Neural progenitor cell (in vitro differentiated cells): Measurements from ENCODE around the gene PKNOX1. TPM values are rescaled to one million over a fixed set of nuclear protein-coding genes. Genes with fewer than 3 reads are reported as not detected.

Source experiments
- DNase-seq: peaks from one replicate; pipeline ENCODE4 v3.0.0-alpha.2; 2016; ENCODE audit warnings: low spot score
- H2AFZ ChIP-seq: fragments of 200-600 bp; sonication (generic); replicated peaks from 2 replicates; pipeline ENCODE4 v1.6.1; 2016; ENCODE audit warnings: antibody characterized with exemption
- H3F3A ChIP-seq: fragments of 200-600 bp; sonication (generic); 2 replicates; pipeline ENCODE4 v1.6.1; 2016; ENCODE audit warnings: antibody characterized with exemption, low read depth
- H3K27ac ChIP-seq: fragments of 200-600 bp; sonication (generic); 2 replicates; pipeline ENCODE4 v1.5.1; 2016; ENCODE audit warnings: mild to moderate bottlenecking
- H3K27me3 ChIP-seq: fragments of 200-600 bp; sonication (generic); 2 replicates; pipeline ENCODE4 v1.6.1; 2016; ENCODE audit warnings: mild to moderate bottlenecking, moderate library complexity
- H3K36me3 ChIP-seq: fragments of 200-600 bp; sonication (generic); 2 replicates; pipeline ENCODE4 v1.5.1; 2016
- H3K4me1 ChIP-seq: fragments of 200-600 bp; sonication (generic); 2 replicates; pipeline ENCODE4 v1.6.1; 2016; ENCODE audit warnings: mixed run types
- H3K4me2 ChIP-seq: fragments of 200-600 bp; sonication (generic); 2 replicates; pipeline ENCODE4 v1.6.1; 2016
- H3K4me3 ChIP-seq: fragments of 200-600 bp; sonication (generic); 2 replicates; pipeline ENCODE4 v1.5.1; 2016
- H3K79me2 ChIP-seq: fragments of 200-600 bp; sonication (generic); 2 replicates; pipeline ENCODE4 v1.6.1; 2016; ENCODE audit warnings: low read depth
- H3K9ac ChIP-seq: fragments of 200-600 bp; sonication (generic); 2 replicates; pipeline ENCODE4 v1.6.1; 2016
- H3K9me3 ChIP-seq: fragments of 200-600 bp; sonication (generic); 2 replicates; pipeline ENCODE4 v1.5.1; 2016; ENCODE audit warnings: low read depth
- H4K20me1 ChIP-seq: fragments of 200-600 bp; sonication (generic); 2 replicates; pipeline ENCODE4 v1.6.1; 2016; ENCODE audit warnings: low read depth
- H3K27ac Mint-ChIP-seq: 3 replicates; pipeline ENCODE4 v1.8.0; 2021; ENCODE audit warnings: mixed read lengths
- H3K27me3 Mint-ChIP-seq: 2 replicates; pipeline ENCODE4 v1.8.0; 2022; ENCODE audit warnings: low read depth, mild to moderate bottlenecking, inconsistent platforms, moderate library complexity, mixed read lengths; ENCODE audit not compliant: insufficient read depth
- H3K36me3 Mint-ChIP-seq: 3 replicates; pipeline ENCODE4 v1.8.0; 2021; ENCODE audit warnings: mixed read lengths
- H3K4me1 Mint-ChIP-seq: 3 replicates; pipeline ENCODE4 v1.8.0; 2021; ENCODE audit warnings: mixed read lengths
- H3K4me3 Mint-ChIP-seq: 3 replicates; pipeline ENCODE4 v1.8.0; 2021; ENCODE audit warnings: mild to moderate bottlenecking, moderate library complexity, mixed read lengths
- H3K9me3 Mint-ChIP-seq: 3 replicates; pipeline ENCODE4 v1.8.0; 2020; ENCODE audit warnings: mixed read lengths
- CTCF ChIP-seq: fragments of 200-600 bp; sonication (generic); IDR thresholded peaks from 2 replicates; pipeline ENCODE4 v1.5.1; 2017; ENCODE audit warnings: antibody characterized with exemption, mild to moderate bottlenecking
- EZH2 ChIP-seq: fragments of 200-600 bp; sonication (generic); IDR thresholded peaks from 2 replicates; pipeline ENCODE4 v1.6.1; 2017; ENCODE audit warnings: antibody characterized with exemption, mild to moderate bottlenecking, moderate library complexity
- EZH2phosphoT487 ChIP-seq: fragments of 200-600 bp; sonication (generic); IDR thresholded peaks from 2 replicates; pipeline ENCODE4 v1.6.1; 2017; ENCODE audit warnings: antibody characterized with exemption
- total RNA-seq: library from RNA; depleted of rRNA; stranded (reverse); fragments of >200 nt; gene quantifications from 2 replicates; pipeline ENCODE4 v1.2.3, GENCODE V29; 2015; ENCODE audit warnings: low replicate concordance

Gene PKNOX1
- total RNA-seq, 1 donor from 2014 or later: 11.0 TPM

- Mint-ChIP-seq H3K4me3 (no peak overlapping the region), H3K4me1 (peaks cover 6% of the 10 kb centered on the region), H3K36me3 (no peaks in the 10 kb centered on the region), H3K9me3 (peaks cover 2% of the 10 kb centered on the region), H3K27me3 (peaks cover 6% of the 10 kb centered on the region), H3K27ac (no peak overlapping the region)
- no peak for DNase-seq
- TF ChIP-seq CTCF (no peak), EZH2phosphoT487 (no peak), EZH2 (no peak)
- Histone ChIP-seq H3K4me1 (peaks cover 9% of the 10 kb centered on the region), H3K27ac (no peak overlapping the region), H3K9ac (no peak overlapping the region), H3K27me3 (no peaks in the 10 kb centered on the region), H4K20me1 (peaks cover 4% of the 10 kb centered on the region), H3K36me3 (no peaks in the 10 kb centered on the region), H3F3A (peaks cover 25% of the 10 kb centered on the region), H3K79me2 (peaks cover 9% of the 10 kb centered on the region), H2AFZ (peak overlapping the region; percentile 17), H3K4me3 (no peak overlapping the region), H3K9me3 (no peaks in the 10 kb centered on the region), H3K4me2 (no peak overlapping the region)
Observed at GRCh38 chr21:42970946-42971653, 3.3 kb upstream of the PKNOX1 start.

GRCh38 chr21:42971897-42972275, 2.5 kb upstream of the PKNOX1 start:
- no peak for TF ChIP-seq EZH2
- no peak for TF ChIP-seq CTCF
- no peak for TF ChIP-seq EZH2phosphoT487
- H3K4me3 Mint-ChIP-seq: no peak overlapping the region
- H3K4me1 Mint-ChIP-seq: peaks cover 11% of the 10 kb centered on the region
- no peak overlapping the region for H3K9ac ChIP-seq
- H3K4me2 ChIP-seq: no peak overlapping the region
- H3K27ac ChIP-seq: no peak overlapping the region
- no peak overlapping the region for H3K27ac Mint-ChIP-seq
- no peaks in the 10 kb centered on the region for H3K36me3 ChIP-seq
- H2AFZ ChIP-seq: peak overlapping the region; percentile 17
- peaks cover 17% of the 10 kb centered on the region for H3K79me2 ChIP-seq
- peaks cover 6% of the 10 kb centered on the region for H3K27me3 Mint-ChIP-seq
- no peaks in the 10 kb centered on the region for H3K9me3 ChIP-seq
- peaks cover 12% of the 10 kb centered on the region for H3K4me1 ChIP-seq
- no peak overlapping the region for H3K4me3 ChIP-seq
- DNase-seq: no peak
- H4K20me1 ChIP-seq: peaks cover 4% of the 10 kb centered on the region
- peaks cover 6% of the 10 kb centered on the region for H3K9me3 Mint-ChIP-seq
- H3K27me3 ChIP-seq: no peaks in the 10 kb centered on the region
- peaks cover 7% of the 10 kb centered on the region for H3K36me3 Mint-ChIP-seq
- H3F3A ChIP-seq: peaks cover 29% of the 10 kb centered on the region

GRCh38 chr21:42973309-42973990, 912 bp upstream of the PKNOX1 start:
- Histone ChIP-seq H3K9ac (no peak overlapping the region), H3K4me3 (peak overlapping the region; percentile 46), H3K27ac (no peak overlapping the region), H3F3A (peaks cover 29% of the 10 kb centered on the region), H2AFZ (peak overlapping the region; percentile 97), H3K79me2 (peaks cover 33% of the 10 kb centered on the region), H3K36me3 (no peaks in the 10 kb centered on the region), H3K9me3 (no peaks in the 10 kb centered on the region), H4K20me1 (peaks cover 4% of the 10 kb centered on the region), H3K4me1 (peaks cover 12% of the 10 kb centered on the region), H3K27me3 (no peaks in the 10 kb centered on the region), H3K4me2 (peak overlapping the region; percentile 92)
- peaks cover 16% of the 10 kb centered on the region for H3K9me3 Mint-ChIP-seq
- DNase-seq: no peak
- peaks cover 8% of the 10 kb centered on the region for H3K27me3 Mint-ChIP-seq
- H3K36me3 Mint-ChIP-seq: peaks cover 17% of the 10 kb centered on the region
- TF ChIP-seq EZH2 (no peak), CTCF (no peak), EZH2phosphoT487 (no peak)
- peaks cover 11% of the 10 kb centered on the region for H3K4me1 Mint-ChIP-seq
- no peak overlapping the region for H3K27ac Mint-ChIP-seq
- peak overlapping the region; percentile 72 for H3K4me3 Mint-ChIP-seq
